GM18498 (cell line): ENCODE measurements around the gene SLC6A12.
"Not testable (repeated sequence)": the region's sequence is repeated elsewhere in the genome, so short reads cannot be mapped to it uniquely, and the experiment has no call there.

ENCODE experiments used
- ATAC-seq: cut with Tn5 transposase; IDR thresholded peaks from one replicate; pipeline ENCODE4 v1.9.1; 2021; ENCODE audit warnings: mild to moderate bottlenecking, moderate library complexity; ENCODE audit not compliant: unreplicated experiment

The SLC6A12 gene

DNA sequence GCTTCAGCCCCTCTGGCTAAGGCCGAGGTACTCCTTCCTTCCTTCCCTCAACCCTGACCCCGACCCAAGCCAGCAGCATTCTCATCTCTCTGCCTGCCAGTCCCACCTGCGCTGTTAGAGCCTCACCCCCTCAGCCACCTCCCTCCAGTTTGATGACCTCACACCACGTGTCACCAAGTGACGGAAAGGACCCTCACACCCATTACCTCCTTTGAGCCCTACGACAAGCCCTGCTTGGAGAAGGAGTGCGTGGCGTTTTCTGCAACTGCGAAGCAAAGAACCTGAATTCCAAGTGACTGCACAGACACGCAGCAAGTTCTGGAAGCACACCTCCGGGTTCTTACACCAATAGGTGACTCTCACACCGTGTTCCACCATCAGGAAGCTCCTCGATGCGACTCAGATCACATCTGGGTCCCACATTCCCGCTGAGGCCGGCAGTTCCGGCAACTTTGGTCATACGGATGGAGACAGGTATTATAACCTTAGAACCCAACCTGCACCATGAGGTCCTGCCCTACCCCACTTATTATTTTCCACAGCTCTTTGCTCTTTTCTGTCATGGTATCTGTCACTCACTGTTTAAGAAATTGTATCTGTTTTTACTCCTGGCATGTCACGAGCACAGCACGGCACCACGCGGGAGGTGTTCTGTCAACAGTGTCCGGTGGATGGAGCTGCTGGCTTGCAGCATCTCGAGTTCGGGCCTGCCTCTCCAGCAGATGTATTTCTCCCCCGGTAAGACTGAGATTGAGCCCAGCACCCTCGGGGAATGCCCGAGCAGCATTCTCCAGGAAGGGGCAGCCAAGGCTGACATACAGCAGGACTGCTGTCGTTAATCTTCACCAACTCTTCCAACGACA is 5.0 kb upstream of the SLC6A12 start:
- no peak for ATAC-seq

- no peak for ATAC-seq
Measured at GRCh38 chr12:218221-218620, 4.3 kb upstream of the SLC6A12 start.

GRCh38 chr12:217029-217428 is 3.1 kb upstream of the SLC6A12 start:
- ATAC-seq: not testable (repeated sequence)

DNA sequence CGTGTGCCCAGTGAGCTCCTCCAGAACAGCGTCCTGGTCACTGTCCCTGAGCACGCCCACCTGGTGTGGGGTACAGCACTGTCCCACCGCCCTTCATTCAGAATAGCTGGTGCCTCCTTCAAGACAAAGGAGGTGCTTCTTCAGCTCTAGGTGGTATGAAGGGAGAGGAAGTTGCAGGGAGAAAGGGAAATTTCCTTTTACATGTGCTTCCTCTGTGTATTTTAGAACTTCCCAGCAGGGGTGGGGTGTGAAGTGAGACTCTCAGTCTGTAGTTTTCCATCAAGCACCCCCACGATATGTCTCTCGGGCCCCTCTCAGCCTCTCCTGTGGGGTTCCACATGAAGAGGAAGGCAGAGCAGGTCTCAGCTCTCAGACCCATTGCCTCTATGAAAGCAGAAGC is 1.2 kb upstream of the SLC6A12 start:
- ATAC-seq: no peak

DNA sequence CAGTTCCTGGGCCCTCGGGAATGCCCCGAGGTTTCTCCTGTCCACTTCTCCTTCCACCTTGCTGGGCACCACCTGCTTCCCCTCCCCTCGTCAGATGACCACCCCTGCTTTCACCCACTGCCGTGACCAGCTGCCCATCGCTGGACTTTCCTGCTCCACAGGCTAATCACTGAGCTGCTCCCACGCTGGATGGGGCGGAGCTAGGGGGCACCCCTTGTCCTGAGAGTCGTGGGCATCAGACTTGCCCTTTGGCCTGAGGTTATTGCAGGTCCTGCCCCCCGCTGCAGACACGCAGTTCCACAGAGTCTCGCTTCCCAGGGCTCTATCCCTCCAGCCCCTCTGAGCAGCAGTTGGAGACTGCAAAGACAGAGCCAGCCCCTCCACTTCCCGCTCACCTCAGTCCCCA is 427 bp downstream of the SLC6A12 start:
- no peak for ATAC-seq

GRCh38 chr12:212715-213526 is 1.0 kb downstream of the SLC6A12 start:
- no peak for ATAC-seq

- ATAC-seq: no peak
Measured at GRCh38 chr12:212415-212714, 1.6 kb downstream of the SLC6A12 start.

DNA sequence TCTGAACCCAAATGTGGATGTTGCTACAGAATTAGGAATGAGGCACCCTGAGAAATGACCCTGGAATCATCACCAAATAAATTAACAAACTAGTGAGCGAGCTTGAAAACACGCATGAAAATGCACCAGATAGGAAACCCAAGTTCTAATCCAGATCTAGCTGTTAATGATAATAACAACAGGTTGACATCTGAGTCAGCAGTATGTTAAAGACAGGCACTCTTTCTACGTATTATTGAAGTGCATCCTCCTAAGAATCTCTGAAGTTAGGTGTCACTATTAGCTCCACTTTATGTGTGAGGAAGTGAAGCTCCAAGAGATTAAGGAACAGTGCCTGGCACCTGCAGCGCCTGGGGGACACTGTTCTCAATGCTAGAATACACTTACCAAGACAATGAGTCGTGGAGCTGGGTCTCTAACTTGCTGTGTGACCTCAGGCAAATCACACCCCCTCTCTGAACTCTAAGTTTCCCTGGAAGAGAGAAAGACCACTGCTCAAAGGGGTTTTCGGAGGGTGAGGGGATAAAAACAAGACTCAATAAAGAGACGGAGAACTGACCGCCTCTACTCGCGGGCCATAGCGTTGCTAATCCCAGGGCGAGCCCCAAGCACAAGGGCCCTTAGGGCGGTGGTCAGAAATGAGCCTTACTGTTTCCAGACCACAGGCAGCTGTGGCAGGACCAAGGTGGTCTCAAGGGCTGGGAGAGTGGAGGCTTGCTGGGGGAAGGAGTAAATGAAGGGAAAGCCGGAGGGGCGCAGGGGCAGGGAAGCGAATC is 2.1 kb downstream of the SLC6A12 start:
- no peak for ATAC-seq

GRCh38 chr12:211142-211465 is 2.9 kb downstream of the SLC6A12 start:
- ATAC-seq: no peak

DNA sequence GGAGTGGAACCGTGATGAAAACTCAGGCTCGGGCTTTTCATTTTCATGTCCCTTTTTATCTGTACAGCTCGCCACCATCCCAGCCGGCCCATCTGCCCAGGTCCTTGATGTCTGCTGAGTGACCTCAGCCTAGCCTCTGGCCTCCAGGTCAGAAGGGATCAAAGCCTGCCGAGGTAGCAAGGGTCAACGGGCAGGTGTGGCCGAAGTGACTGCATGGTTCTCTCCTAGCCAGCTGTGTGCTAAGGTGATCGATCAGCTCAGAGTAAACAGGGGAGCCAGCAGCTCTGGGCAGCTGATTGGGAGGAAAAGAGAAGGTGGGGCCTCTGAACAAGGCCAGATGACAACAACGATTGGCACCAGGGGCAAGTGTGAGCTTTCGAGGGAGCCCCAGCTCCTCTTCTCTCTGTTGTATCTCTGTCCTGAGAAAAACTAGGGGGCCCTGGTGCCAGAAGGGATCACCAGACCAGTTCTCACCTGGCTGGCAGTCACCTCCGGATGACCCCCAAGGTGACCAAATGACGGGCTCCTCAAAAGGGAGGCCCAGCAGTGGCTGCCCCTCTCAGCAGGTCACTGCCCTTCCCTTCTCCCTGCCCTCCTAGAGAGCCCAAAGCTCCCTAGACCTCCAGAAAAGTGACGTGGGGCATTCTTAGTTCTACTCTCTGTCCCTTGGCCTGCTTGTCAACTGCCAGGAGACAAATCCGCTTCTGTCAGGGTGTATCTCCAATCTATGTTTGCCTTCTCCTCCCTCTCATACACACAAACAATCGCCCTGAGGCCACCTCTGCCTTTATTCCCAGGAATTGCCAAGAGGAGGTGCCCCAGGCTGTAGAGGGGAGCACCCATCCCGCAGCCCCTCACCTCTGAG is 3.4 kb downstream of the SLC6A12 start:
- no peak for ATAC-seq

- no peak for ATAC-seq
Measured at GRCh38 chr12:209851-210250, 4.1 kb downstream of the SLC6A12 start.

DNA sequence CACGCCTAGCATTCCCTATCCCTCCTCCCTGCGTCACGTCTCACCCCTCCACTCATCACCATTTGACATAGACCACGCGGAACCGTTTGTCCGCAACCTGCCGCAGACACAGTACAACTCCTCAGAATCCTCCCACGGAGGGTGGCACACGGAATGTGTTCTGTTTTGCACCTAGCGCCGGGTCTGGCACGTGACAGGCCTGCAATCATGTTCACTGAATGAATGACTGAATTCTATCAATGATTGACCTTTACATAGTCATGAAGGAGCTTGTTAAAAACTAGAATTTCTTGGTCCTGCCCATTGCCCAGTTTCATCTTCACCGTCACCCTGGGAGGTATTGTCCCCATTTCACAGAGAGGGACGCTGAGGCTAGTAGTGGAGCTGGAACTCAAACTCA is 4.7 kb downstream of the SLC6A12 start:
- no peak for ATAC-seq

- no peak for ATAC-seq
Measured at GRCh38 chr12:208813-209212, 5.1 kb downstream of the SLC6A12 start.

GRCh38 chr12:207804-208203 is 6.2 kb downstream of the SLC6A12 start:
- no peak for ATAC-seq

GRCh38 chr12:206746-207440 is 7.1 kb downstream of the SLC6A12 start:
- no peak for ATAC-seq

DNA sequence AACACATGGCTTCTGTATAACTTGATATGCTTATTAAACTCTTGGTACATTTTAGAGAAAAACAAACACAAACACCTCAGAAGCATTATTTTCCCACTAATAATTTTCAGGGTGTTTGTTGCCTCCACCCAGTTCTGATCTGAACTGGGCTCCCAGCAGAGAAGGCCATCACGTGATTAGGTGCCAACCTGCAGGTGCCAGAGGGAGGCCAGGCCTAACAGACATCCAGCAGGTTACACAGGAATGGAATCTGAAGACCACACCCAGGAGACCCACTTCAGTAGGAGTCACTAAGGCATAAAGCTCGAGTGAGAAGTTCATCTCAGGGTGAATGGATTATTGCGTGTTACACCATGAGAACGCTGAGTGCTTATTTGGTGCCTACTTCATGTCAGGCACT is 8.9 kb downstream of the SLC6A12 start:
- no peak for ATAC-seq

- ATAC-seq: no peak
Measured at GRCh38 chr12:204261-204678, 9.7 kb downstream of the SLC6A12 start.

DNA sequence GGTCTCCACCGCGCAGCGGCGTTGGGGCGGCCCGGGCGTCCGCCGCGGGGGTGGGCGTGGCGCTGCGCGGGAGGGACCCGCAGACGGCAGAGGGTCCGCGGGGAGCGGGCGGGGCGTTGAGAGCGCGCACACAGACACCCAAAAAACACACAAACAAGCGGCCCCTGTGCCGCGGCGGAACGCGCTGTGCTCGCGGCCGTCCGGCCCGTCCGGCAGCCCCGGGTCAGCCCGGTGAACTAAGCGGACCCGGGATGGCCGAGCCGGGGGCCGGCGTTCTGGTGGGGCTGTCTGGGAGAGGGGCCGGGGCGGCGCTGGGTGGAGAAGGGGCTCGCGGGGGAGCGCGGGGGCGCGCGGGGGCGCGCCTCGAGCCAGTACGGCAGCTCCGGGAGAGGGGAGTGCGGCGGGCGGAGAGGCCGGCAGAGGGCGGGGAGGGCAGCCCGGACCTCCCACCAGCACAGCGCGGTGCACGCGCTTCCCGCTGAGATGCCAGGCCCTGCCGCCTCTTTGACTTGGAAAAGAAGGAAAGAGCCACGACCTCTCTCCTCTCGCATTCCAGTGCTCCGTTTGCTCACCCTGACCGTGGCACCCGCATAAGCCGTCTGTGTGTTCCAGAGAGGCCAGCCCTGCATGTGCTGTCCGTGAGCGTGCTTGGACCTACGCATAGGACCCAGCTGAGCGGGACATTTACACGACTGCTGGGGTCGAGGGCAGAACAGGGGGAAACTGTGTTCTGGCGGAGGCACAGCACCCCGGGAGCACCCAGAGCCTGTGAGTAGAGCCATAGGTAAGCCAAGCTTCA is 10.3 kb downstream of the SLC6A12 start:
- no peak for ATAC-seq

GRCh38 chr12:203074-203461 is 10.9 kb downstream of the SLC6A12 start:
- ATAC-seq: no peak
